ENCODE results near the gene CACHD1. TPM values are rescaled to one million over a fixed set of nuclear protein-coding genes. Genes with fewer than 3 reads are reported as not detected.

Gene CACHD1
- total and polyA plus RNA-seq, 2 of the 4 experiments (the other 2 are of a cell fraction) = 2.9 to 5.9 TPM

DNA sequence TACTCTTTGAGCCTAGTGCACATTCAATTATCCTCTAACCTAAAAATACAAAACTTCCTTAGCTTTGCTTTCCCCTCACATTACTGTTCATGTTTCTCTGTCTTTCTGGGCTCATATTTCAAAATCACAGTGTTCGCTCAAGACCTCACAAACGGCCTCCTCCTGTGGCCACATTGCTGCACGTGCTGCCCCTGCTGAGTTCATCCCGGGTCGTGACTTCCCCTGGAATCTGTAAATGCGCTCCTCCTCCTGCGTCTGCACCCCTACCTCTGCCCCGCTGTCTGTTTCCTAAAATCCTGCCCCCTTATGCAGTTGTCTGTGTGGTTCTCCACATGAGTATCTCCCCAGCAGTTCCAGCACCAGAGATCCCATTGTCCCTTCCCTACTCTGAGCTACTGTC is 229.4 kb downstream of the CACHD1 start:
- H3K9ac ChIP-seq (ENCODE audit: low read depth, low read length) = no peak overlapping the region
- no peaks in the 10 kb centered on the region for H4K20me1 ChIP-seq (ENCODE audit: insufficient read depth, low read length)
- H3K9me1 ChIP-seq (ENCODE audit: insufficient read depth, low read length) = no peaks in the 10 kb centered on the region
- no peak overlapping the region for H2BK20ac ChIP-seq (ENCODE audit: low read depth, low read length)
- no peak overlapping the region for H3K23ac ChIP-seq (ENCODE audit: low read depth, low read length)
- DNase-seq (no peak), ATAC-seq (ENCODE audit: low read depth) (no peak)
- H4K91ac ChIP-seq (ENCODE audit: insufficient read depth, low read depth, low read length) = no peak overlapping the region
- no peaks in the 10 kb centered on the region; the same call in 1 of the 2 replicates for H3K4me1 ChIP-seq (ENCODE audit: control insufficient read depth, insufficient read depth, low read length)
- H3K27ac ChIP-seq (ENCODE audit: insufficient read depth, low read length) = no peak overlapping the region
- H2BK5ac ChIP-seq (ENCODE audit: low read depth, low read length, poor library complexity, severe bottlenecking) = no peak overlapping the region
- TF ChIP-seq ELK1 (IDR thresholded peaks at IDR 0.05; ENCODE audit: borderline replicate concordance, low read depth, low read length) (no peak), BHLHE40 (IDR thresholded peaks at IDR 0.05; ENCODE audit: low read depth, low read length) (no peak), SMC3 (IDR thresholded peaks at IDR 0.05; ENCODE audit: low read depth, low read length) (no peak), CHD1 (IDR thresholded peaks at IDR 0.05; ENCODE audit: low read depth, low read length) (no peak), CTCF (conservative IDR thresholded peaks at IDR 0.05; ENCODE audit: low read depth, low read length) (no peak), MAZ (IDR thresholded peaks at IDR 0.05; ENCODE audit: borderline replicate concordance, low read depth, low read length) (no peak), RCOR1 (IDR thresholded peaks at IDR 0.05; ENCODE audit: insufficient replicate concordance, low read length) (no peak), MXI1 (IDR thresholded peaks at IDR 0.05; ENCODE audit: borderline replicate concordance, low read depth, low read length) (no peak), NFE2L2 (IDR thresholded peaks at IDR 0.05; ENCODE audit: low read depth, low read length) (no peak), FOS (IDR thresholded peaks at IDR 0.05; ENCODE audit: low read depth, low read length) (no peak), RAD21 (IDR thresholded peaks at IDR 0.05; ENCODE audit: low read length) (no peak), CEBPB (IDR thresholded peaks at IDR 0.05; ENCODE audit: low read depth, low read length) (no peak)
- TF ChIP-seq, protein P1, sequence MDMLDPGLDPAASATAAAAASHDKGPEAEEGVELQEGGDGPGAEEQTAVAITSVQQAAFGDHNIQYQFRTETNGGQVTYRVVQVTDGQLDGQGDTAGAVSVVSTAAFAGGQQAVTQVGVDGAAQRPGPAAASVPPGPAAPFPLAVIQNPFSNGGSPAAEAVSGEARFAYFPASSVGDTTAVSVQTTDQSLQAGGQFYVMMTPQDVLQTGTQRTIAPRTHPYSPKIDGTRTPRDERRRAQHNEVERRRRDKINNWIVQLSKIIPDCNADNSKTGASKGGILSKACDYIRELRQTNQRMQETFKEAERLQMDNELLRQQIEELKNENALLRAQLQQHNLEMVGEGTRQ (IDR thresholded peaks at IDR 0.05; ENCODE audit: low read depth, low read length) = no peak
- no peak overlapping the region for H3K4me2 ChIP-seq (ENCODE audit: low read depth, low read length)
- H4K8ac ChIP-seq (ENCODE audit: low read depth in 2 of 2, low read length in 2 of 2) = no peak overlapping the region
- dilution Hi-C loops (cut with HindIII; ENCODE audit: low sequenced_read_pairs, unreplicated experiment) = no loop called here
- no peak overlapping the region for H2BK120ac ChIP-seq (ENCODE audit: low read depth, low read length)
- no peak overlapping the region for H3K4ac ChIP-seq (ENCODE audit: low read depth, low read length)
- H3K27me3 ChIP-seq (ENCODE audit: control insufficient read depth, insufficient read depth, low read length) = no peaks in the 10 kb centered on the region
- H4K5ac ChIP-seq (ENCODE audit: low read depth, low read length) = no peak overlapping the region
- H3K36me3 ChIP-seq (ENCODE audit: control insufficient read depth, insufficient read depth, low read length) = no peaks in the 10 kb centered on the region
- no peak overlapping the region for H2AK5ac ChIP-seq (ENCODE audit: low read depth, low read length)
- H2AFZ ChIP-seq (replicated peaks; ENCODE audit: low read length, poor library complexity) = no peak overlapping the region
- intact Hi-C loops (cut with micrococcal nuclease) = no loop called here
- ChIA-PET CTCF (no interaction called here), POLR2A (ENCODE audit: unreplicated experiment) (no interaction called here)
- H3K9me3 ChIP-seq (ENCODE audit: control insufficient read depth, insufficient read depth, low read length) = no peaks in the 10 kb centered on the region
- no peak overlapping the region for H3K18ac ChIP-seq (ENCODE audit: low read depth, low read length)
- H3K79me1 ChIP-seq (ENCODE audit: low read depth in 1 of 2, low read length in 2 of 2) = no peaks in the 10 kb centered on the region
- no peak overlapping the region for H3K4me3 ChIP-seq (ENCODE audit: insufficient read depth, low read depth, low read length)
- H2BK15ac ChIP-seq (ENCODE audit: low read depth, low read length) = no peak overlapping the region
- no peak overlapping the region for H2AK9ac ChIP-seq (replicated peaks; ENCODE audit: low read depth, low read length, poor library complexity)
- no TSS peak for BruUV-seq (replicated peaks)
- 67% methylated on average over 2 of the region's 8 CpGs; no CpG with 5 or more reads in 1 of the 2 experiments for whole genome bisulfite sequencing, 2 experiments (ENCODE audit: extremely low coverage in 2 of 2, insufficient read length in 1 of 2)
- in situ Hi-C loops (cut with MboI; ENCODE audit: low sequenced_read_pairs) = loop anchor here (10.0 kb wide), 1 partner anchor 125 kb away; no protein-coding TSS in a partner anchor
- no peak overlapping the region for H3K14ac ChIP-seq (replicated peaks; ENCODE audit: low read depth, low read length)
- no peak overlapping the region for H3K56ac ChIP-seq (ENCODE audit: extremely low read depth, insufficient read depth, low read length)
